HG02642 (cell line): ENCODE measurements around the gene DPEP2.
"Not testable (repeated sequence)": the region's sequence is repeated elsewhere in the genome, so short reads cannot be mapped to it uniquely, and the experiment has no call there.

Experiments
- ATAC-seq: cut with Tn5 transposase; IDR thresholded peaks from one replicate; pipeline ENCODE4 v1.9.1; 2021; ENCODE audit warnings: mild to moderate bottlenecking; ENCODE audit not compliant: unreplicated experiment, poor library complexity

Gene DPEP2

DNA sequence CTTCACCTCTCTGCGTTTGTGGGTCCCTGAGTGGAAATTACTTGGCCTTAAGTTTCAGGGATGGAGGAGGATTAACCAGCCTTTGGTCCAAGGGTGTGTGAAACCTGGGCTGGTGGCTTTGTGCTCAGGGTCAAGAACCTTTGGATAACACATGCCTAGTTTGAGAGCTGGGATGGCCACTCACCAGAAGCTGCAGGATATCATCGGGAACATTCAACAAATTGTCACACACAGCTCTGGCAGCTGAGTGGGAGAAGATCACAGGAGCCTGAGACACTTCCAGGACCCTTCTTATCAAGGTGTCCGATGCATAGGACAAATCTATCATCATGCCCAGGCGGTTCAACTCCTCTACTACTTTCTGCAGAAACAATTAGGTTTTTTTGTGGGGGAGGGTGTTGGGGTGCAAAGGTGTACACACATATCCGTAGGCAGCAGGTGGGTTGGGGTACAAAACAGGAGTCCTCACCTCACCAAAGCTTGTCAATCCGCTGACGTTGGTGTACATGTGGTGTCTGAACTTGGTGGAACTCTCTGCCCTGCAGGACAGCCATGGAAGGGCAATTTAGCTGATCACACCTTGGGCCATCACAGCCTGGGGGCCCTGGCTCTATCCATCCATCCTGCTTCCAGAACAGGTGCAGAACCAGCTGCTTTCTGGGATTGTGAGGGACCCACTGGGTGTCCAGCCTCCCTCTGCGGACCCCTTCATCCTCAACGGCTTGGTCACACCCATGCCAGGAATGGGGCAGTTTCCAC lies 21.6 kb downstream of the DPEP2 start:
- ATAC-seq, result no peak

DNA sequence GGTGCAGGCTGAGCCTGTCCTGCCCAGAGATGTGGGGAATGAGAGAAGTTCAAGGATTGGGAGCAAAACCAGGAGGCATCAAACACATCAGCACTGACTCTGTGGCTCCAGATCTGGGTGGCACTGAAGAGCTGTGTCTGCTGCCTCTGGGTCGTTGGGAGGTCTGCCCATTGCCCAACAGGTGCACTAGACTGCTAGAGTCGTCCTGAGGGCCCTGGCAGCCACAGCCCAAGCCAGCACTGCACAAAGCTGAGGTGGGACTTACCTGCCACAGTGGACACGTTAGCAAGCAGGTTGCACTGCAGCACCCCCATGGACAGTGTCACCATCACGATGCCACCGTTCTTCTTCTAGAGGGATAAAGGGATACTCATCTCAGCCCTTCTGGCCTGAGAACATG lies 22.3 kb downstream of the DPEP2 start:
- ATAC-seq, result no peak

DNA sequence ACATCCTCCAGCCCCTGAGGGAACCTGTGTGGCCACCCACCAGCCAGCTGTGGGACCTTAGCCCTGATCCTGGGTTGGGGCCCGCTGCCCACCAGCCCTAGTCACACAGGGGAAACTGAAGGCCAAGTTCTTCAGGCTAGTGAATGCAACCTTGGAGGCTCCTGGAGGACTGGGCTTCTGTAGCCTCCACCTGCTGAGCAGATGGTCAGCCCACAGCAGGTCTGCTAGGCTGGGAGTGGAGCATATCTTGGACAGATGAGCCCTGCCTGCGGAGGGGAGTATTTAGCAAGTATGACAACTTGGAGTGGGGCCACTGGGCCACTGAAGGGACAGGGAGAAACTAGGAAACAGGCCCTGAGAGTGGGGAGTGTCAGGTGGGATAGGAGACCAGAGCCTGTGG lies 23.1 kb downstream of the DPEP2 start:
- ATAC-seq, result no peak

DNA sequence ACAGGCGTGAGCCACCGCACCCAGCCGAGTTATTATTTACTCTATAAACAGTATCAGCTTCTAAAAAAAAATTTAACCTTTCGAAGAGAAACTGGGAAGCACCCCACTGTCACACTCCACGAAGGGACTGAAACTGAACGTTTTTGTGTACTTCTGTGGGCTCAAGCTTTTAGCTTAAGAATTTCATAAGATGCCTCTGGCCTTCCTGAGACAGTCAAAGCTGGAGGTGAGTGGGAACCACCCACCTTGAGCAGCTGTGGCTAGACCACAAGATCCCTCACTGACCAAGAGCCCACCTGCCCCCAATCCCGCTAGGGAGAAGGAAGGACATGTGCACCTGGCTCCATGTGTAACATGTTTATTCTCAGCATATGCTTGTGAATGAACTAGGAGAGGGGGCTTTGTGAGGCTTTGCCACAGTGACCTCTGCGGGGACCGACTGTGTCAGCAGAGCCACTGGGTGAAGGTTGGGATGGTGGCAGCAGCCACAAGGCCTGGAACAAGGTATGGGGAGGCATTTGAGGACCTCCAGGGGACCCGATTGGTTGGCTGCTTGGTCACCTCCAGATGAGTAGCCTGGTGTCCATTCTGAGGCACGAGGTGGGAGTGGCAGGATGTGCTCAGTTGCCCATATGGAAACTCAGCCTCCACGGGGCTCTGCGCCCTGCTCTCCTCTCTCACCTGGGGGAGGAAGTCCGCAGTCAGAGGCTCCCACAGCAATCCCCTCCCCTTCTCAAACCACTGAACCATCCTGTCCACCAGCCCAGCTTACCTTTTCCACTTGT lies 23.8 kb downstream of the DPEP2 start:
- ATAC-seq, result no peak

DNA sequence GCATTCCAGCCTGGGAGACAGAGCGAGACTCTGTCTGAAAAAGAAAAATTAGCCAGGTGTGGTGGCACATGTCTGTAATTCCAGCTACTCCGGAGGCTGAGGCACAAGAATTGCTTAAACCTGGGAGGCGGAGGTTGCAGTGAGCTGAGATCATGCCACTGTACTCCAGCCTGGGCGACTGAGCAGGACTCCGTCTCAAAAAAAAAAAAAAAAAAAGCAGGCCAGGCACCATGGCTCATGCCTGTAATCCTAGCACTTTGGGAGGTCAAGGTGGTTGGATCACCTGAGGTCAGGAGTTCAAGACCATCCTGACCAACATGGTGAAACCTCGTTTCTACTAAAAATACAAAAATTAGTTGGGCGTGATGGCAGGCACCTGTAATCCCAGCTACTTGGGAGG lies 27.0 kb downstream of the DPEP2 start:
- not testable (repeated sequence) for ATAC-seq

DNA sequence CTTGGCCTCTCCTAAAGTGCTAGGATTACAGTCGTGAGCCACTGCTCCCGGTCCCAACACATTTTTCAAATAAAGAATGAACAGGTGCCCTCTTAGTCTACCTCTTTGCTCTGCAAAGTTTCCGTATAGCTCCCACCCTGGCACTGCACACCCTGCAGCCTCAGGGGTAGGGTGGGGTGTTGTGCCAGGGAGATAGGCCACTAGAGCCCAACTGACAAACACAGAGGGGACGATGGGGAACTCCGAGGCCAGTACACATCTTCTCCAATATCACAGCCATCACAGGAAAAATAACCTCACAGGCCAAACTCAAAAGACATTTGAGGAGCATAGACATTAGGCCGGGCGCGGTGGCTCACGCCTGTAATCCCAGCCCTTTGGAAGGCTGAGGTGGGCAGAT lies 28.2 kb downstream of the DPEP2 start:
- ATAC-seq, result no peak

DNA sequence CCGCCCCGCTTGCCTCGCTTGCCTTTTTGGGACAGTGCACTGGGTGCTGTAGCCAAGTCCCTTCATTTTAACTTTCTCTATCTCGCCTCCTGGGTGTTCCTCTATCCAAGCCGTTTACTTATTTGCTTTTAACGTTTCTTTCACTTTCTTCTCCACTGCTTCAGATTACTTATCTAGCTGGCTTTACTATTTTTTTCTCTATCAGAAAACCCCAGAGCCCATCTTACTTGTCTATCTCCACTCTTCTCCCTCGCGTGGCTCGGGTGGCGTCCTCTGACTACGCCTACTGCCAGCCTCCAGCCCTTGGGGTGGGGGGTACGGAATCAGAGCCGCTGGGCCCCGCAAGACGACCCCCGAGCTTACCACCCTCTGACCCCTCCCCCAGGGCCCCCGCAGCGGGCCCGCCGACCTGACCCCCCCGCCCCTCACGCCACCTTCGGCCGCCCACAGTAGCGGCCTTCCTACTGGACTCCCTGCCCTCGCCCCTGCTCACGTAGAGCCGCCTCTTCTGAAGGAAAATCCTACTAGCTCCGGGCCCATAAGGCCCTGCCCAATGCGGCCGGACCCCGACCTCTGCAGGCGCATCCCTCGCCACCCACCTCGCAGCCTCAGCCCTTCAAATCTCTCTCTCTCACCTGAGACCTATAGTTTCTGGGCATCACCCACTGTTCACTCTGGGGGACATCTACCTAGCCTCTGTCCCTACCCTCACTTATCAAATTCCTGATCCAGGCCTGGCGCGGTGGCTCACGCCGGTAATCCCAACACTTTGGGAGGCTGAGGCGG lies 29.8 kb downstream of the DPEP2 start:
- ATAC-seq, result no peak

DNA sequence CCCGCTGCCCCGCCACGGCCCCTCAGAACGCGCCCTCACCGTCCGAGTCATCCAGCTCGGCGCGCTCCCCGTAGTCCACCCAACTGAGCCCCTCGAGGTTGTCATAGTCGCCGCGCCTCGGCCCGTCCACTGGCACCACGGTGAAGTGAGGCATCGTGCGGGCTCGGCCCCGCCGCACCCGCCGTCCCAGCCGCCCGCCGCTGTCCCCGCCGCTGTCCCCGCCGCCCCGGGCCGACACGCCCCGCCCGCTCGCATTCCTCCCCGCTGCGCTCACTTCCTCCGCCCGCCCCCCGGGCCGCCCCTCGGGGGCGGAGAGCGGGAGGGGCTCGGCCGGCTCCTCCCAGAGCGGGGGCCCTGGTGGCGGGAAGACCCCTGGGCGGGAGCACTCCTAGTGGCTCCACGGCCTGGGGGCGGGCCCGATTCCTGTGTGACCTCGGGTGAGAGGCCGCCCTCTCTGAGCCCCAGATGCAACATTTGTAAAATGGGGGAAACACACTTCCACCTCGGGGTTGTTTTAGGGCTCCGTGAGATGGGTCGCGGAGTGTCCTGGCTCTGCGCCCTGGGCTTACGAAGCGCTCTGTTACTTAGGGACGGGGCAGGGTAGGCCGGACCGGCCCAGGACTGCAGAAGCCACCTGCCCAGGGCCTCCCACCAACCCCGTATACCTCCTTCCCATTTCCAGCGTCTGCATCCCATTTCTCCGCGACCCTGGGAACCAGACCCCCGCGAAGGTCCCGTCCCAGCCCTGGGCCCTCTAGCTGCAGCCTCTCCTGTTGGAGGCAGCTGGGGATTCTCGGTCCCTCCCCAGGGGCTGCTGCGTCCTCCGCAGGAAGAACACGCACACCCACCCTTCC lies 30.7 kb downstream of the DPEP2 start, which contains the start of gene SLC12A4:
Gene SLC12A4 (minus strand): TSS at position 238 of the 854 bp plus-strand sequence. CDS start 84 bp downstream, at position 154.
- peak; percentile 80 for ATAC-seq

DNA sequence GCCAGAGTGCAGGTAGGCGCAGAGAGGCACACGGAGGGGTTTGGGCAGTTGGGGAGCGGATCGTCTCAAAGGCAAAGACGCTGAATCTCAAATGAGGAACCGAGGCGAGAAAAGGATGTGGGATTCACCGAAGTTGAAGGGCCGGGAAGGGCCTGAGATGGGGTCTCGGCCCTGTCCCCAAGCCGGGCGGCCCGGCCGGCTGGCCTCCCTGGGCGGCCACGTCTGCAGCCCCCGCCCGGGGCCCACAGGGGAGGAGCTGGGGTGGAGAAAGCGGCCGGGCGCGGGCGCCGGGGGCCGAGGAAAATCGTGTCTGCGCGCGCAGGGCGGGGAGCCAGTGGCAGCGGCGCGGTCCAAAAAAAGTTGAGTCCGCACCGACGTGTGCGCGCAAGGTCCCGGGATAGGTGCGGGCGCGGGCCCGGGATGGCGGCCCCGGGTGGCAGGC lies 31.3 kb downstream of the DPEP2 start:
- peak; percentile 37 for ATAC-seq

DNA sequence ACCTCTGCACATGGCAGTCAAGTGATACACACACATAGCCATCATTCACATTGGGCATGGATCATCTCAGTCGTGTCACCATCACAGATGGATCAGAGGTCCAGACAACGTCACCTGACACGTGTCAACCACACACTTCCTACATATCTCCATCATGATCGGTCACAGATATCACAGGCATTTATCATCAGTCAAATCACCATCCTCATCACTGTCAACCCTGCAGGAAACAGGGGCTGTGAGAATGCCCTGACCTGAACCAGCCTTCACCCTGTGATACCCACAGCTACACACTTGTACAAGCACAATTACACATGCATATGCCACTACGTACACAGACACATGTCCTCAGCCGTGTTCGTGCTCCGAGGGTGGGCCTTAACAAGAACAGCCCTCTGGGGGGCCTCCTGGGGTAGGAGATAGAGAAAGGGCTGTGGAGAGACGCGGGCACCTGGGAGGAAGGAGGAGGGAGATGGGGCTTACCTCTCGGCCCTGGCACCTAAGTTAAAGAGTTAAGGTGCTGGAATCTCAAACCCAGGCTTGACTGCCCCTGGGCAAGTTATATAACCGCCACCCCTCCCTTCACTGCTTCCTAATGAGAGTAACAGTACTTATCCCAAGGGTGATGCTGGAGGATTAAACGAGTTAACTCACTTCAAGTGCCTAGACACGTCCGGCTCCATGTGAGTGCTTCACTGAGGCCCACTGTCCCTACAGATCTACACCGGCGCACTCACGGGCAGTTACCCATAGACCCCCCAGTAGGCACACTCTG lies 31.9 kb downstream of the DPEP2 start:
- no peak for ATAC-seq

DNA sequence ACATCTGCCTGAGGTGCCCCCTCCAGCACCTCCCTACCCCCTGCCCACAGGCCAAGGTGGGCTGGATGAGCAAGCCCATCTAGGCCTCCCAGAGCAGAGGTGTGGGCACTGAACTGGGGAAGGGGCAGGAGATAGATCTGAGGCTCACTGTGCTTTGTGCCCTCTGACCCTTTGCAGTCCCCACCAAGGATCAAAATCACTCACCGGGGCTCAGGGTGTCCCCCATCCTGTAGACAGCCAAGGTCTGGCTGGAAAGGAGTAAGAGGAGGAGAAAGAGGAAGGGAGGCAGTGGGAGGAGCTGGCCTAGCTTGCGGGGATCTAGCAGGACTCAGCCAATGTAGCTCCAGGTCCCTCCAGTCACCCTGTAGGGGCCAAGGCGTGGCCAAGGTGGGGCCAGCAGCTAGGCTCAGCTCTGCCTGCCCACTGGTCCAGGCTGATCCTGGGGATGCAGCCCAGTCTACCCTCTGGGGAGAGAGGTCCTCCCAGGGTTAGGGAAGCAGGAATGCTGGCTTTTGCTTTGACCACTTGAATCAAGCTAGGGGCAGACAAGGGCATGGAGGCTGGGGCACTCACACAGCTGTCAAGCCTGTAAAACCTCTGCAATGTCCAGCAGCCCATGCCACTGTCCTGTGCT lies 32.6 kb downstream of the DPEP2 start:
- ATAC-seq, result no peak

DNA sequence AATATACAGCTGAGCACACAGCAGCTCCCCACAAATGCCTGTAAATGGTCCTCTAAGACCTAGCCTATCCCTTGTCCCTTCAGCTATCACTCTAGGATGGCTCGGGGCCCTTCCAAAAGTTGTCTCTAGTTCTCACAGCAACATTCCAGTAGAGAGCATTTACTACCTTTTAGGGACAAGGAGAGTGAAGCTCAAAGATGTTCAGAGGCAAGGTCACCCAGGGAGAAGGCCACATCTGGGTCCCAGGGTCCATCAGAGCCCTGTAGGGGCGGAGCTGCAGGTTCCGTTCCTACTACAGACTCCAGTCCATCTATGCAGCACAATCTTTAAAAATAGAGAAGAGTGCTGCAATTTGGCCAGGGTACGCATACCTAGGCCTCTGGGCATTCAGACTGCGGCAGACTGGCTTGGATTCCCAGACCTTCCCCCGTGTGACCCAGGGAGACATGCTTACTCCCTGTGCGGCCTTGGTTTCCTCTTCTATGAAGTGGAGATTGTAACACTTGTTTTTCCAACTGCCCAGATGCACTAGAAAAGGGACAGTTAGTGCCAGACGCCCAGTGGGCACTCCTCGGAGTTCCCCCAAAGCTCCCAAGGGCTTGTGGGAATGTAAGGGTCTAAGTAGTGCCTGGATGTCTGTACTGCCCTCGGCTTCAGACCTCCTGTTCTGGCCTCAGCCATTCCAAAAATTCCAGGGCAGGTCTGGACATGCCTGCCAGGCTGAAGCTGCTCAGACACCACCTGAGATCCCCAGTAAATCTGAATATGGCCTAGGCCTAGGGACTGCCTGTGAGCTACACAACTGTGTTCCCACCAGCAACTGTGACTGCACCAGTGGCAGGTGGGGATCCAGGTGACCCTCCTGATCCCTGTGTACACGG lies 33.4 kb downstream of the DPEP2 start:
- no peak for ATAC-seq

DNA sequence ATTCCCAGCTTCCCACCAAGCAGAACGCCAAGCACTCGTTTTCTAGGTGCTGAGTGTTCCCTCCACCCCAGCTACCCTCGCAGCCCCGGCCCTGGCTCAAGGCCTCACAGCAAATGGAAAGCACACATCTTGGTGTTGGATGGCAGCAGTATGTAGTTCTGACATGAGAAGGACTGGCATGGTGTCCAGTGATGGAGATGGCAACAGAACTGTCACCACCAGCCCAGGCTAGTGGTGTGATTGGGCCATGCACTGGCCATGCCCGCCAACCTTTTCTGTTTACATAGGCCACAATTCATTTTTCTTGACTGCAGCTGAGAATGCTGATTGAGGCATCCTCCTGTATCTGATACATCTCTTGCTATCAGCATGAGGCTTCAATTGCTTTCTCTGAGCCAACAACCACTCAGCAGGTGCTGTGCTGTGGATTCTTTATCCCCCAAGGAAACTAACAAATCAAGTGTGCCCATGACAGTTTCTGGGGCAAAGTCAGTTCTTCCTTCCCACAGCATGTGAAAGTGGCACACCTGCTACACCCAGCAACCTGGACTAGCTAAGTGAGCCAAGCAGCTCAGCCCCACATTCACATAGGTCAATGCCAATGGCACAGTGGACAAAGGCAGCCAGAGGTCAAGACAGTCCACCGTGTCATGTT lies 34.7 kb downstream of the DPEP2 start:
- ATAC-seq, result no peak

DNA sequence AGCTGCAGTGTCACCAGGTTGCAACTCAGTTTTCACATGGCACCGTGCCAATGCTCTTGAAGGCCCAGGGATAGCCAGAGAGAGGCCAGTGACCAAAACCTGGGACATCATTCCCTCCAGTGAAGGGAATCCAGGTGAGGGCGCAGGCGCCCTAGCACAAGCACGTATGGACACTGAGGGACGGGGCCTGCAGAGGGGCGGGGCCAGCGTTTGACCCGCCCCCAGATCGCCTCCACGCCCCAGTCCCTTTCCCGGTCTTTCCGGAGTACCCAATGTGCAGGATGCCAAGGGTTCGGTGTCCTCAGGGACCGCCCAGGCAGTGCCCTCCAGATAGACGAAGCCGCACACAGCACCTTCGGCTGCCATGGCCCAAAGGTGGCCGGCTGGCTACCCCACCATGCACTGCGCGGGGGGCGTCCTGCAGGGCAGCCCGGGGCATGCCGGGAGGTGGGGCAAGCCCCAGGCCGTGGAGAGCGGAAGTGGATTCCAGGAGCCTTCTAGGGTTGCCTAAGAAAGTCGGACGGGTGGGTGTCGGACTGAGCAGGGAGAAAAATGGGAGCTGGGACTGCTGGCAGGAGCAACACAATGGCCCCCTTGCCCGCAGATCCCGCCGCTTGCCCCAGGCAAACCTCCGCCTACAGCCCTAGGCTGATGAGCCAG lies 35.5 kb downstream of the DPEP2 start:
- no peak for ATAC-seq

DNA sequence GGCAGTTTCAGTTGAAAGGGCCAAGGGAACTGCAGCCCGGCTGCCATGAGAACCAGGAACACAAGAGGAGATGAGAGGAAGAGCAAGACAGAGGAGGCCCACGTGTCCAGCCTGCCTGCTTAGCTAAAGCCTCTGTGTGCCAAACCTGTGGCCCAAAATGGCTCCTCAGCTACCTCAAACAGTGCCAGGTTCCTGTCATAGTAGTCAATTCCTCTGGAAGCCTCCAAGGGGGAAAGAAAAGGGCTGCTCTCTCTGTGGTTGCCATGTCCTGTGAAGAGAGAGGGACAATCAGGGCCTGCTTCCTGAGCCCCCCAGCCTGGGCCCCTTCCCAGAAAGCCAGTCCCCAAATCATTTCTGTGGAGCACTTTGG lies 36.0 kb downstream of the DPEP2 start:
- no peak for ATAC-seq

DNA sequence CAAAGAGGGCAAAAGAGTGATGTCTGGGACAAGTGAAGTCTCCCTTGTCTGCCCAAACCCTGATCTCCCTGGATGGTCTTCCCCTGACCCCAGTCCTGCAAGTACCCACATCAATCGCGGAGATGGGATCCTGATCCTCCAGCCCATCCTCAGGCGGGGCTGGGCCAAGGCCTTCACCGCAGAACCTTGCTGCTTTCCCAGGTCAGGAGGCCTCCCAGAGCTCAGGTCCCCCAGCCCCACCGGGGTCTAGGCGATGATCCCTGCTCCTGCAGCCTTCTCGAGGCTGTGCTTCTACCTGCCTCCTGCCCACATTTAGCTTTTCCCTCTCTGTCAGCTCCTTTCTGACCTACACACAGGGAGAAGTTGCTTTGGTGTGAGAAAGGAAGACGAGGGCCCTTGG lies 37.1 kb downstream of the DPEP2 start:
- ATAC-seq, result no peak

DNA sequence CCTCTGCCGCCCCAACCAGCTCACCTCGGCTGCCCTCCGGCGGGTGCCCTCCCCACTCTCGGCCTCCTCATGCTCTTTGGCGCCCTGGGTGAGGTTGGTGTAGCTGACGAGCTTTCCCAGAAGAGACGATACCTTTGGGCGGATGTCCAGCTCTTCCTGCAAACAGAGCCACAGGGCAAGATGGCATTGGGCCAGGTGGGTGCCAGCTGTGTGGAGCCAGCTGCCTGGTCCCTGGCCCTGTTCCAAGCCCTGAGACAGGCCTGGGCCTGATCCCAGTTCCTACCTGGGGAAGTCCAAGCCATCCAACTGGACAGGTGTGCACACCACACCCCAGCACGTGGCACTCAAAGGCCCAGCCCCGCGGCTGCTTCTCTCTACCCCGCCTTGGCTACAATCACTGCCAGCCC lies 37.7 kb downstream of the DPEP2 start:
- ATAC-seq, result no peak
